GM13976 (cell line): ENCODE results near the gene FAF1.

Source experiments
- DNase-seq: peaks from one replicate; pipeline ENCODE4 v3.0.0; 2012; ENCODE audit warnings: low spot score
- in situ Hi-C: fragments of 300-500 bp; cut with MboI; formaldehyde crosslinking; loops from one replicate; pipeline ENCODE4 v1.12.0; 2022; ENCODE audit warnings: low sequenced_read_pairs, mixed read lengths, inconsistent platforms; ENCODE audit not compliant: unreplicated experiment
- TF ChIP-seq, protein P1 (sequence below): IDR thresholded peaks from 2 replicates; pipeline ENCODE4 v1.5.1; 2012; ENCODE audit warnings: borderline replicate concordance, mild to moderate bottlenecking; ENCODE audit not compliant: insufficient read depth; ENCODE audit errors: extremely low read depth, missing control alignments, control extremely low read depth

The FAF1 gene

DNA sequence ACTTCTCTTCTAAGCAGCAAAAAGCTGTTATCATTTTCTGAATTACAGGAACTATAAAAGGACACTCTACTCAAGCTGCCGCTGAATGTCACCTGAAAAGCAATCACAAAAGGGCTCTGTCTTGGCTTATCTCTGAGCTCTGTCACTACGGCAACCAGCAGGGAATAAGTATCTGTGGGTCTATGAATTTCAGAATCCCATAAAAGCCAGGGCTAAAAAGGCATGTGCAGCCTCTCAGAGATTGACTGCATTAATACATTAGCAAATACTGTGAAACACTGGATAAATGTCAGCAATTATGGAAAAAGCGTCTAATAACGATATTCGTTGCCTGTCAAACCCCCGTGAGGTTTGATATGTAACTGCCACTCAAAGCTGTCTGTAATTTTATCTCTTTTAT lies 326.6 kb downstream of the FAF1 start:
- TF ChIP-seq, protein P1, sequence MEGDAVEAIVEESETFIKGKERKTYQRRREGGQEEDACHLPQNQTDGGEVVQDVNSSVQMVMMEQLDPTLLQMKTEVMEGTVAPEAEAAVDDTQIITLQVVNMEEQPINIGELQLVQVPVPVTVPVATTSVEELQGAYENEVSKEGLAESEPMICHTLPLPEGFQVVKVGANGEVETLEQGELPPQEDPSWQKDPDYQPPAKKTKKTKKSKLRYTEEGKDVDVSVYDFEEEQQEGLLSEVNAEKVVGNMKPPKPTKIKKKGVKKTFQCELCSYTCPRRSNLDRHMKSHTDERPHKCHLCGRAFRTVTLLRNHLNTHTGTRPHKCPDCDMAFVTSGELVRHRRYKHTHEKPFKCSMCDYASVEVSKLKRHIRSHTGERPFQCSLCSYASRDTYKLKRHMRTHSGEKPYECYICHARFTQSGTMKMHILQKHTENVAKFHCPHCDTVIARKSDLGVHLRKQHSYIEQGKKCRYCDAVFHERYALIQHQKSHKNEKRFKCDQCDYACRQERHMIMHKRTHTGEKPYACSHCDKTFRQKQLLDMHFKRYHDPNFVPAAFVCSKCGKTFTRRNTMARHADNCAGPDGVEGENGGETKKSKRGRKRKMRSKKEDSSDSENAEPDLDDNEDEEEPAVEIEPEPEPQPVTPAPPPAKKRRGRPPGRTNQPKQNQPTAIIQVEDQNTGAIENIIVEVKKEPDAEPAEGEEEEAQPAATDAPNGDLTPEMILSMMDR = no peak
- in situ Hi-C loops = no loop called here
- no peak for DNase-seq

DNA sequence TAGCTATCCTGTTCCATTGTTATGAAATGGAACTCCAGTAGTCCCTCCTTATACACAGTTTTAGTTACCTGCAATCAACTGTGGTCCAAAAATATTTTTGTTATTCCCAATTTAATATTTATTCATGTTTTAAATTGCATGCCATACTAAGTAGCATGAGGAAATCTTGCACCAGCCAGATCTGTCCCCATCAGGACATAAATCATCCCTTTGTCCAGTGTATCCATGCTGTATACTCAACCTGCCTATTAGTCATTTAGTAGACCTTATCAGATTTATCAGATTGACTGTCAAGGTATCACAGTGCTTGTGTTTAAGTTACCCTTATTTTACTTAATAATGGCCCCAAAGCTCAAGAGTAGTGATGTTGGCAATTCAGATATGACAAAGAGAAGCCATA lies 328.9 kb downstream of the FAF1 start:
- no peak for DNase-seq
- TF ChIP-seq, protein P1 = no peak
- in situ Hi-C loops = no loop called here

DNA sequence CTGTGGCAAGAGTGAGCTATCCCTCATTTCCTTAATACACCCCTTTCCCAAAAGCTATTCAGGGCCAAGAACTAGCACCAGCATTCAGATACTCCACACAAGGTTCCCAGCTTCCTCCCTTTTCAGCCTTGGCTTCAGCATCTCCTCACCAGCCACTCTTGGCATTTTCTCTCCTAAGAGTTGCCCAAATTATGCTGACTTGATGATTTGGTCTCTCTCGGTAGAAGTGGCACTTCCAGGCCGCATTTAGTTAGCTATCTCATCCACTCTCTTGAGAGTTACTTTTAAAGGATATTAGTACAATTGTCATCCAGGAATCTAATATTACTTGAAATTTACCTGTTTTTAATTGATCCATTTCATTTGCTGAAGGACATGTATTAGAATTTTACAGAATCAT lies 337.8 kb downstream of the FAF1 start:
- in situ Hi-C loops = no loop called here
- no peak for DNase-seq
- TF ChIP-seq, protein P1 = no peak

DNA sequence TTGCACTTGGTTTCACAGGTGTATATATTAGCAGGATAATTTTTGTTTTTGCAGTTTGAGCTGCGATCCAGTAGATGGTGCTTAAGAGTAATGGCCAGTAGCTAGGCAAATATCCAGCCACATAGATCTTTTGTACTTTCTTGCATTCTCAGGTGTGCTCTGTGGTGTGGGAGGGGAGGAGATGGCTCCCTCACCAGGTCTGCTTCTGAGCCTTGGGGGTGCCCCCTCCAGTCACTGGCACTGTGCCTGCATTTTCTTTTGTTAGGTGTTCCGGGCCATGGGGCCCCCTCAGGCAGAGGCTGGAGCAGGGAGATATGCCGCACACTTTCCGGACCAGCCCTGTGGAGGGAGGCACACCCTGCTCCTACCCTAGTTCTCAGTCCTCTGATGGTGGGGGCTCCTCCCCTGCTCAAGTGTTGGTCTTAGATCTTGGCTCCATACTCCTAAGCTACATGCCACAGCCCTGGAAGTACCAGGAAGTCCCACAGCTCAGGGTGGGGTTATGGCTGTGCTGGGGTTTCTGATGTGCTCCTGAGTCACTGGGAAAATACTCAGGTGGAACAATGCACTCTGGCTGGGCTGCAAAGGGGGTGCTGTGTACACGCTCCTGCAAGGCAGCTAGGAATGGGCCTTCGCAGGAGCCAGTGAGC lies 339.3 kb downstream of the FAF1 start:
- TF ChIP-seq, protein P1 = no peak
- in situ Hi-C loops = no loop called here
- DNase-seq = no peak

DNA sequence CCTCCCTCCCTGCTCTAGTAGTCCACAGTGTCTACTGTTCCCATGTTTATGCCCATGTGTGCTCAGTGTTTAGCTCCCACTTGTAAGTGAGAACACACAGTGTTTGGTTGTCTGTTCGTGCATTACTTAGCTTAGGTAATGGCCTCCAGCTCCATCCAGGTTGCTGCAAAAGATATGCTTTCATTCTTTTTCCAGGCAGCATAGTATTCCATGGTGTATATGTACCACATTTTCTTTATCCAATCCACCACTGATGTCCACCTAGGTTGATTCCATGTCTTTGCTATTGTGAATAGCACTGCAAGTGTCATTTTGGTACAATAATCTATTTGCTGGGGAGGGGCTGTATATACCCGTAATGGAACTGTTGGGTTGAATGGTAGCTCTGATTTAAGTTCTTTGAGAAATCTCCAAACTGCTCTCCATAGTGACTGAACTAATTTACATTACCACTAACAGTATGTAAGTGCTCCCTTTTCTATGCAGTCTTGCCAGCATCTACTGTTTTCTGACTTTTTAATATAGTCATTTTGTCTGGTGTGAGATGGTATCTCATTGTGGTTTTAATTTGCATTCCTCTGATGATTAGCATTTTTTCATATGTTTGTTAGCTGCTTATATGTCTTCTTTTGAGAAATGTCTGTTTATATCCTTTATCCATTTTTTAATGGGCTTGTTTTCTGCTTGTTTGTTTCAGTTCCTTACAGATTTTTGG lies 344.9 kb downstream of the FAF1 start:
- in situ Hi-C loops = no loop called here
- no peak for DNase-seq
- TF ChIP-seq, protein P1 = no peak

DNA sequence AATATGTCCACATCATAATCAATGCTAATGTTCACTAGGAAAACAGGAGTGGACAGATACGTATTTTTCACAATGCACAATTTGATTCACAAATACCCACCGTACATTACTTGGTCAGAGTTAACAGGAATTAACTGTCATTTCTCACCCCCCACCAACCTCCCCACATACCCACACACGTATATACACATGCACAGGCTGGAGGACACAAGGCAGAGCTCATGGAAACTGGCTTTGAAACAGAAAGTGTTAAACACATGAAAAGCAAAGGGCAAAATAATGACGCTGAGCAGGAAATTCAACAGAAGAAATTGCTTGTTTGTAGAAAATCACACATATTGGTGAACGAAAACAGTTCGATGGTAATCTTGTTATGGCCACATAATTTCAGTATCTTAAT lies 348.4 kb downstream of the FAF1 start:
- TF ChIP-seq, protein P1 = no peak
- in situ Hi-C loops = no loop called here
- DNase-seq = no peak

DNA sequence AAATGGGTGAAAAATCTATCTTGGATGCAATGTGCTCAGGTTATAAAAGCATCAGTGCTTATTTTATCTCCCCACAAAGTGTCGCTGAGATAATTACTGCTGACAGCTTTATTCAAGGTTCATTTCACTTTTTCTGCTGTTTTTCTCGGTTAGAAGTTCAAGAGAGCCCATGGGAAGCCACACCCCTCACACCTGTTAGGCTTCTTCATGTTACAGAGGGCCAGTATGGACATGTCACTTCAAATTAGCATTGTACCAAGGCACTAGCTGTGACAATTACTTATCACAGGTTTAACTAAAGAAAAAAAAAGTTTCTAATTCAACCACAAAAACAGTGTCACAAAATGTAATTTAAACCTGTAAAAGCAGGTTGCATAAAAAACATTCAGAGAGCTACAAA lies 349.5 kb downstream of the FAF1 start:
- DNase-seq = no peak
- in situ Hi-C loops = no loop called here
- TF ChIP-seq, protein P1 = no peak
